ENCODE measurements around the gene ZEB2. TPM values are rescaled to one million over a fixed set of nuclear protein-coding genes. Genes with fewer than 3 reads are reported as not detected.
A peak's percentile ranks its signal among the peaks of the same experiment; 100 is the strongest.

Gene ZEB2
- total RNA-seq, 4 donors from 2014 or later = 148 to 290 (median 218) TPM

DNA sequence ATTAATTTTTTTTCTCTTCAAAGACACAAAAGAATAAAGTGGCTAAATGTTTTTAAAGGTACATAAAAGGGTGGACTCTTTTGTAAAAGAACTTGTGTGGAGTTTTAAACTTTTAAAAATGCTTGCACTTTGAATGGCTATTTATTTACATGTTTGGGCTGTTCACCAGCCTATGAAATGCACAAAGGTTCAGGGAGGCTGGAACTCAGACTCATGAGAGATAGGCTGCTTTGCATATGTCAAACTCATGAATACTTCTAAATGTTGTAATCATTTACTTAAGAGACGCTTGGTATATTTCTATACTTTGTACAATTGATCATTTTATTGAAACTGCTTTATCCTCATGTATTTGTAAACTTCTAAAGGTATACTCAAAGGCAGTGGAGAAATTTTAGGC, 79.9 kb downstream of the ZEB2 start:
- H3K9me3 ChIP-seq = no peaks in the 10 kb centered on the region
- no peak for DNase-seq (ENCODE audit: low spot score in 2 of 2)
- WGBS, 2 donors = 49 to 50% methylated on average over 1 of the region's 1 CpG
- H3K27me3 ChIP-seq = no peaks in the 10 kb centered on the region
- no peak overlapping the region for H3K4me3 ChIP-seq
- H3K36me3 ChIP-seq = no peaks in the 10 kb centered on the region
- no peak for TF ChIP-seq EP300 (IDR thresholded peaks at IDR 0.05)
- TF ChIP-seq POLR2A (IDR thresholded peaks at IDR 0.05) = no peak
- TF ChIP-seq, protein P1, sequence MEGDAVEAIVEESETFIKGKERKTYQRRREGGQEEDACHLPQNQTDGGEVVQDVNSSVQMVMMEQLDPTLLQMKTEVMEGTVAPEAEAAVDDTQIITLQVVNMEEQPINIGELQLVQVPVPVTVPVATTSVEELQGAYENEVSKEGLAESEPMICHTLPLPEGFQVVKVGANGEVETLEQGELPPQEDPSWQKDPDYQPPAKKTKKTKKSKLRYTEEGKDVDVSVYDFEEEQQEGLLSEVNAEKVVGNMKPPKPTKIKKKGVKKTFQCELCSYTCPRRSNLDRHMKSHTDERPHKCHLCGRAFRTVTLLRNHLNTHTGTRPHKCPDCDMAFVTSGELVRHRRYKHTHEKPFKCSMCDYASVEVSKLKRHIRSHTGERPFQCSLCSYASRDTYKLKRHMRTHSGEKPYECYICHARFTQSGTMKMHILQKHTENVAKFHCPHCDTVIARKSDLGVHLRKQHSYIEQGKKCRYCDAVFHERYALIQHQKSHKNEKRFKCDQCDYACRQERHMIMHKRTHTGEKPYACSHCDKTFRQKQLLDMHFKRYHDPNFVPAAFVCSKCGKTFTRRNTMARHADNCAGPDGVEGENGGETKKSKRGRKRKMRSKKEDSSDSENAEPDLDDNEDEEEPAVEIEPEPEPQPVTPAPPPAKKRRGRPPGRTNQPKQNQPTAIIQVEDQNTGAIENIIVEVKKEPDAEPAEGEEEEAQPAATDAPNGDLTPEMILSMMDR (IDR thresholded peaks at IDR 0.05) = no peak
- peaks cover 0 to 92% (median 33%) of the 10 kb centered on the region in 4 donors for H3K4me1 ChIP-seq
- peak overlapping the region in 2 of 4 donors; percentile 79 to 90 for H3K27ac ChIP-seq

DNA sequence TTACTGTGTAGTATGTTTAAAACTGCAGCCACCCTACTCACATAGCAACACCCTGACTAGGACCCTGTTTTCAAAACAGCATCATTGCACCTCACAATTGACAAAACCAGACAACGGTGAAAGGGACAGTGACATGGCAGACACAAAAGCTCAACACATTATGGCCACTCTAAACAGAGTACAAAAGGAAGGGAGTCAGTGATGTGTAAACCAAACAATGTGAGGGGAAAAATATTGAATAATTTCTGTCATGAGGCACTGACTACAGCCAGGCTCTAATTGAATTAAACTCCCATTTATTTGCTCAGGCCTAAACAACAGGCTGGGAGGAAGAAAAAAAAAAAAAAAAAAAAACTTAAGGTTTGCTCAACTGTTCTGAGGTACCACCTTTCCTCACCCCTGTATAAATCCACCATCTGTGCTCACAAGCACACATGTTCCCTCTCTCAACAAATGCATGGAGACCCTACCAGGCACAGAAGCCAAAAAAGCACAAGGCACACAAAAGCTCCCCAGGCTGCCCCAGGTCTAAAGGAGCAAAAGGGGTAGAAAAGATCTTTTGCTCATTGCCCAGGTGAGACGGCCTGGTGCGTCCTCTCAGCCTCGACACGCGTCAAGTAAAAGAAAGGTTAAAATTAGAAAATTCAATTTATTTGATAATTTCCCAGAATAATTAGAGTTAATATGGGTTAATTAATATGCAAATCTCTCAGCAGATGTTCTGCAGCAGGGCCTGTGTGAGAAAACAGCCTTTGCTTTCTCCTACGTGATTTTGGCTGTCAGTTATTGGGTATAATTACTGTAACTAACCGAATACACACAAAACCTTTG, 80.9 kb downstream of the ZEB2 start:
- no peak for DNase-seq (ENCODE audit: low spot score in 2 of 2)
- H3K27me3 ChIP-seq = no peaks in the 10 kb centered on the region
- H3K27ac ChIP-seq = peak overlapping the region in 2 of 4 donors; percentile 79 to 90
- H3K4me1 ChIP-seq = peaks cover 0 to 92% (median 32%) of the 10 kb centered on the region in 4 donors
- no peaks in the 10 kb centered on the region for H3K9me3 ChIP-seq
- no peaks in the 10 kb centered on the region for H3K36me3 ChIP-seq
- WGBS, 2 donors = 55 to 63% methylated on average over 8 of the region's 8 CpGs
- no peak overlapping the region for H3K4me3 ChIP-seq
- TF ChIP-seq, protein P1 (IDR thresholded peaks at IDR 0.05) = no peak
- no peak for TF ChIP-seq EP300 (IDR thresholded peaks at IDR 0.05)

DNA sequence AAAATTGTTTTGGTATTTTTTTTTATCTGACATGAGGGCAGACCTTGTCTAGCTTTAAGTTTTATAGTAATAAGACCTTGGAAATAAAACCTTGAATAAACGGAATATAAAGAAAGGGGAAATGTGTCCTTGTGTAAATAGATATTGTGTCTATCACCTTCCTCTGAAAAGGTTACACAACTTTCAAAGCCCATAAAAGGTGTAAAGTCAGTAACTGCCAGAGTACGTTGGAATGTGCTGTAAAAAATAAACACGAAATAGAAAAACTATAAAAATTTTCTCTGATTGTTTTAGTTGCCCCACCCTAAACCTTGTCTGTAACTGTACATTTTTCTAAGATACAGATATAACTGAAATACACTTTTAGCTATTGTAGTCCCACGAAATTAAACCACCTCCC, 82.3 kb downstream of the ZEB2 start:
- 33 to 40% methylated on average over 4 of the region's 4 CpGs for WGBS, 2 donors
- peak overlapping the region in 2 of 4 donors; percentile 55 to 90 for H3K27ac ChIP-seq
- TF ChIP-seq, protein P1 (IDR thresholded peaks at IDR 0.05) = no peak
- TF ChIP-seq EP300 (IDR thresholded peaks at IDR 0.05) (no peak), POLR2A (IDR thresholded peaks at IDR 0.05) (no peak)

DNA sequence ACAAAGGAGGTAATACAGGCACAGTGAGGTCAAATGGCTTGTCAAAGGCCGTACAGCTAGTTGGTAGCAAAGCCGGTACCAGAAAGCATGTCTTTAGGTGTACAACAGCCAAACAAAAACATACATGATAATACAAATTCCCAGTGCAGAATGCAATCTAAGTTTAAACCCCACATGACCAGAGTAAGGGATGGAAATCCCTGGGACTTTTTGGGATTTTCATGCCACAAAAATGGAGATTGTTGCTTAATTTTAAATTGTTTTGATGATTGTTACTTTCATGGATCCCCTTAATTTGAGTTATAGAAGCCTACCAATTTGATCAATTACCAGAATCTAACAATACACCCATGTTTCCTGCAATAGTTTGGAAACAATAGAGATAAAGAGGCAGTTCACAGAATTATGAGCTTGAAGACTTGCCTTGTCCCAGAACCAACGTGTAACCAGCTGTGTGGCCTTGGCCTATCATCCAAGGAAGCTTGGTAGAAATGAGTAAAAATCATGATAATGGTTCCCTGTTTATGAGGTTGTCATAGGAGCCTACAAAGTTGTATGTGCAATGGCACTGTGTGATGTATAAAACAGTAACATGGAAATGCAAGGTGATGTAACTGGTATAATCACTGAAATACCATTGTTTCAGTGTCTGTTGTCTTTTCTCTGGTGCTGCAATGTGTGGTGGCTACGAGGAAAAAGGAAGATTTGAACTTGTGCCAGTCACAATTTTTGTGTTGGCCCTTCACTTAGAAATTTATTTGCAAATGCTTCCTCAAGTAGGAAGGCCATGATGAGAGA, 85.3 kb downstream of the ZEB2 start:
- TF ChIP-seq, protein P1 (IDR thresholded peaks at IDR 0.05) = no peak
- TF ChIP-seq POLR2A (IDR thresholded peaks at IDR 0.05) (no peak), EP300 (IDR thresholded peaks at IDR 0.05) (no peak)
- H3K4me1 ChIP-seq = peaks cover 0 to 90% (median 42%) of the 10 kb centered on the region in 4 donors
- H3K27me3 ChIP-seq = no peaks in the 10 kb centered on the region
- no peaks in the 10 kb centered on the region for H3K9me3 ChIP-seq
- 47 to 53% methylated on average over 4 of the region's 4 CpGs for WGBS, 2 donors
- H3K36me3 ChIP-seq = no peaks in the 10 kb centered on the region
- H3K27ac ChIP-seq = peak overlapping the region in 2 of 4 donors; percentile 87 to 90
- no peak overlapping the region for H3K4me3 ChIP-seq
- DNase-seq (ENCODE audit: low spot score in 2 of 2) = no peak

More for the DNA sequence above, 82.3 kb downstream of the ZEB2 start:
- DNase-seq (ENCODE audit: low spot score in 2 of 2) = no peak
- H3K36me3 ChIP-seq = no peaks in the 10 kb centered on the region
- H3K27me3 ChIP-seq = no peaks in the 10 kb centered on the region
- no peak overlapping the region for H3K4me3 ChIP-seq
- H3K9me3 ChIP-seq = no peaks in the 10 kb centered on the region
- peaks cover 0 to 93% (median 39%) of the 10 kb centered on the region in 4 donors for H3K4me1 ChIP-seq
